Skeletal muscle satellite cell (primary cell): ENCODE data around the gene SHANK3.

Experiments
- H3K27me3 ChIP-seq: 2 replicates; pipeline ENCODE4 v1.7.0; 2013; ENCODE audit warnings: low read length; ENCODE audit not compliant: control insufficient read depth, insufficient read depth
- H3K36me3 ChIP-seq: 2 replicates; pipeline ENCODE4 v1.7.0; 2013; ENCODE audit warnings: mild to moderate bottlenecking, control low read depth, low read length; ENCODE audit not compliant: insufficient read depth
- H3K4me1 ChIP-seq: 2 replicates; pipeline ENCODE4 v1.7.0; 2013; ENCODE audit warnings: low read length; ENCODE audit not compliant: control insufficient read depth, insufficient read depth
- H3K4me2 ChIP-seq: 2 replicates; pipeline ENCODE4 v1.7.0; 2013; ENCODE audit warnings: mild to moderate bottlenecking, low read length
- H3K4me3 ChIP-seq: 2 replicates; pipeline ENCODE4 v1.7.0; 2013; ENCODE audit warnings: low read length
- H3K9ac ChIP-seq: 2 replicates; pipeline ENCODE4 v1.7.0; 2013; ENCODE audit warnings: mild to moderate bottlenecking, low read depth, low read length, moderate library complexity
- H3K9me3 ChIP-seq: replicated peaks from 2 replicates; pipeline ENCODE4 v1.7.0; 2013; ENCODE audit warnings: mild to moderate bottlenecking, control low read depth, low read length

SHANK3 gene

DNA sequence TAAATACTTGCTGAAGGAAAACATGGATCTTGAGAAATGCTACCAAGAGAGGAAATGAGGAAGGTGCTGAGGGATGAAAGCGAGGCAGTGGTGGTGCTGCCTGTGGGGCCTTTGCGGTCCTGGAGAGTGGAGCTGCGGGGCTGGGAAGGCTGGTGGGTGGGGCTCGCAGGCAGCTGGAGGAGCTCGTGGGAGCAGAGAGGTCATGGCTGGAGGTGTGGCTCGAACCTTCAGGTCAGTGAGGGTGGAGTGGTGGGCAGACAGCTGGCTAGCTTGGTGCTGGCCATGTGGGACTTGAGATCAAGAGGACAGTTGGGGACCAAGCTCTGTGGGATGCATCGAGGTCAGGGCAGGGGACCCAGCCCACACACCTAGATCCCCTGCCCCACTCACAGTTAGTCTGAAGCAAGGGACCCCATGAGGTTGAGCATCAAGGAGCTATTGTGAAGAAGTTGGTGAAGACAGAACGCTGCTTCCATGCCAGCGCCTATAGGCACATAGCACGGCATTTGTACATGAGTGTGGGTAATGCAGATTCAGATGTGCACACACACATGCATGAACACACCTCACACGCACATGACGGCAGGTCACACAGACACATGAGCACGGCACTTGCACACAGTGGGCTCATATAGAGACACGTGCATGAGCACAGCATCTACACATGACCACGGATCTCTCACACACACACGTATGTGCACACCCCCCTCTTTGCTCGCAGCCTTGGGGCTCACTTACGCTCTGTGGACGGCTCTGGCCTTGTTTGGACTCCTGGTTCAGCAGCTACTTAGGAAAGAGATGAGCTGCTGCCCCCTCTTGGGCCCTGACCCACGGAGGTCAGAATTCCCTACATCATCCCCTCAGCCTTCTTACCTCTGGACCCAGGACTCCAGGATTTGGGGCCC lies 30.4 kb downstream of the SHANK3 start:
- Histone ChIP-seq H3K27me3 (no peaks in the 10 kb centered on the region), H3K36me3 (no peaks in the 10 kb centered on the region), H3K4me3 (no peak overlapping the region), H3K9ac (no peak overlapping the region), H3K4me2 (no peak overlapping the region), H3K4me1 (peaks cover under 1% of the 10 kb centered on the region), H3K9me3 (no peaks in the 10 kb centered on the region)

DNA sequence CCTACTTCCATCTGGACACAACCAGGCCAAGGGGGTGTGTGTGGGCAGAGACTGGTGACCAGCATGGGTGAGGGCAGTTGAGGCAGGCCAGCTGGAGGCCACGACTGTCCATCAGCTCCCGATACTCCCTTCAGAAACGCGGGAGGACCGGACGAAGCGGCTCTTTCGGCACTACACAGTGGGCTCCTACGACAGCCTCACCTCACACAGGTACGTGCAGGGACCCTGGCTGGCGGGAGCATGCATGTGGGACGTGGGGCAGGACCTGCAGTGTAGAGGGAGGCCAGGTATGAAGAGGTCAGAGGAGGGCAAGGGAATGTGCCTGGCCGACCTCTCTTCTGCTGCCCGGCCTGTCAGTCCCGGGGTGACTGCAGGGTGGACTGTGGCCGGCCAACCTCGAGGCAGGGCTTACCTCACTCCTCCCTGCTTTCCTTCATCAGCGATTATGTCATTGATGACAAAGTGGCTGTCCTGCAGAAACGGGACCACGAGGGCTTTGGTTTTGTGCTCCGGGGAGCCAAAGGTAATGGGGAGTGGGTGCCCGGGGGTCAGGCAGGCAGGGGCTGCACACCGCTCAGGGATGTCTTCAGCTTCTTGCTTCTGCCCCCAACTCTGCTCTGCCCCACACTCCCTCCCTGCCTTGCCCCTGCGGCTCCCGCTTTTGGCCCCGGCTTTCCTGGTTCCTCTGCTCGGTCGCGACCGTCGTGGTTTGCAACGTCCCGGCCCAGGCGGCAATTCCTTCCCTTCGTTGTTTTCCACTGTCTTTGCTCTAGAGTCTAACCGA lies 31.3 kb downstream of the SHANK3 start:
- H3K4me2 ChIP-seq: no peak overlapping the region
- H3K9ac ChIP-seq: no peak overlapping the region
- H3K9me3 ChIP-seq: no peaks in the 10 kb centered on the region
- no peaks in the 10 kb centered on the region for H3K36me3 ChIP-seq
- no peak overlapping the region for H3K4me3 ChIP-seq
- H3K4me1 ChIP-seq: no peaks in the 10 kb centered on the region
- no peaks in the 10 kb centered on the region for H3K27me3 ChIP-seq

DNA sequence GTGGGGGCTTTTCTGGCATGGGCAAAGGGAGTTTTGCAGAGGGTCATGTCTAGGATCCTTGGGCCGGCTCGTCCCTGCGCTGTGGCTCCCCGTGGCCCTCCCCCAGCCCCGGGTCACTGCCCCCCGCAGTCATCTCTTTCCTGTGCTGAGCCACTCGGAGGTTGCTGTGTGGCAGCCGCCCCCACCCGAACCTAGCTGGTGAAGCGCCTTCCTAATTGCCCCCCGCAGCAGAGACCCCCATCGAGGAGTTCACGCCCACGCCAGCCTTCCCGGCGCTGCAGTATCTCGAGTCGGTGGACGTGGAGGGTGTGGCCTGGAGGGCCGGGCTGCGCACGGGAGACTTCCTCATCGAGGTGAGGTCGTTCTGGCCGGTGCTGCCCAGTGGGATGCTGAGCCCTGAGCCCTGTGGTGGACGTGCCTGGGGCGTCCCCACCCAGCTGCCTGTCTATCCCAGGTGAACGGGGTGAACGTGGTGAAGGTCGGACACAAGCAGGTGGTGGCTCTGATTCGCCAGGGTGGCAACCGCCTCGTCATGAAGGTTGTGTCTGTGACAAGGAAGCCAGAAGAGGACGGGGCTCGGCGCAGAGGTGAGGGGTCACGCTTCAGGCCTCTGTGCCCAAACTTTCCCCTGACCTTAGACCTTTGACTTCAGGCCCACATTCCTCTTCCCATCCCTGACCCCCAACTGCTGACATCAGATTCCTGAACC lies 32.0 kb downstream of the SHANK3 start:
- H3K4me1 ChIP-seq: no peaks in the 10 kb centered on the region
- no peak overlapping the region for H3K4me2 ChIP-seq
- no peak overlapping the region for H3K4me3 ChIP-seq
- no peak overlapping the region for H3K9ac ChIP-seq
- no peaks in the 10 kb centered on the region for H3K36me3 ChIP-seq
- H3K27me3 ChIP-seq: no peaks in the 10 kb centered on the region
- H3K9me3 ChIP-seq: no peaks in the 10 kb centered on the region

DNA sequence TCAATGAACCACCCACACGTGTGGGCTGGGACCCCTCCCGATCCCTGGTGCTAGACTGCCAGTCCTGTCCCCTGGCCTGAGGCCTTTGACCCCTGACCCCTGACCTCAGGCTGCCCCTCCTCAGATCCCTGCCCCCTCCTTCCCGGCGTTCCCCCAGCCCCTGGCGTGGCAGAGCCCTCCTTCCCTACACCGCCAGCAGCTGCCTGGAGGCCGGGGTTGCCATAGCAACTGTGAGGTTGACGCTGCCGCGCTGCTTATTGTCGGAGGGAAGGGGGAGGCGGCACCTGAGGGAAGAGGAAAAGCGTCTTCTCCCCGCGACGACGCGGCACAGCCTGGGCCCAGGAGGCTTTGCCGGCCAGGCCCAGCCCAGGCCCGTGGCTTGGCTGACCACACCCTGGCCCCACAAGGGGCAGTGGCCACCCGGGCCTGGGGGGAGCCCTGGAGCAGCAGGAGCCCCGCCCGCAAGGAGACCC lies 32.6 kb downstream of the SHANK3 start:
- no peaks in the 10 kb centered on the region for H3K4me1 ChIP-seq
- no peaks in the 10 kb centered on the region for H3K36me3 ChIP-seq
- H3K9me3 ChIP-seq: no peaks in the 10 kb centered on the region
- H3K4me2 ChIP-seq: no peak overlapping the region
- H3K4me3 ChIP-seq: no peak overlapping the region
- no peaks in the 10 kb centered on the region for H3K27me3 ChIP-seq
- H3K9ac ChIP-seq: no peak overlapping the region

DNA sequence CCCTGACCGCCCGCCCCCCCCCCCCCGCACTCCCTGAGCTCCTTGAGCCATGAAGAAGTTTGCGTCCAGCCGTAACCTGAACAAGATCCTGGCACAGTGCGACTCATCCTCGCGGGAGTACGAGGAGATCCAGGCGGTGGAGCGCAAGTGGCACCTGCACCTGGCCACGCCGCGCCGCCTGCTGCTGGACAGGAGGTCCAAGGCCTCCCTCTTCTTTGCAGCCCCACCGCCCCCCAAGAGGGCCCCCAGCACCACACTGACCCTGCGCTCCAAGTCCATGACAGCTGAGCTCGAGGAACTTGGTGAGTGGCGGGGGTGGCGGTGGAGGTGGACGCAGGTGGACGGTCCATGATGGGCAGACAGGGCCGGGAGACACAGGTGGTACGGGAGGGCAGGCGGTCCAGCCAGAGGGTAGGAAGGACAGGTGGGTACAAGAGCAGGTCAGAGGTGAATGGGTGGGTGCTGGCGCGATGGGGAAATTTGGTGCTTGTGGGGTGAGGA lies 33.3 kb downstream of the SHANK3 start:
- H3K36me3 ChIP-seq: no peaks in the 10 kb centered on the region
- H3K4me2 ChIP-seq: no peak overlapping the region
- H3K9me3 ChIP-seq: no peaks in the 10 kb centered on the region
- no peaks in the 10 kb centered on the region for H3K27me3 ChIP-seq
- H3K4me3 ChIP-seq: no peak overlapping the region
- H3K9ac ChIP-seq: no peak overlapping the region
- no peaks in the 10 kb centered on the region for H3K4me1 ChIP-seq

DNA sequence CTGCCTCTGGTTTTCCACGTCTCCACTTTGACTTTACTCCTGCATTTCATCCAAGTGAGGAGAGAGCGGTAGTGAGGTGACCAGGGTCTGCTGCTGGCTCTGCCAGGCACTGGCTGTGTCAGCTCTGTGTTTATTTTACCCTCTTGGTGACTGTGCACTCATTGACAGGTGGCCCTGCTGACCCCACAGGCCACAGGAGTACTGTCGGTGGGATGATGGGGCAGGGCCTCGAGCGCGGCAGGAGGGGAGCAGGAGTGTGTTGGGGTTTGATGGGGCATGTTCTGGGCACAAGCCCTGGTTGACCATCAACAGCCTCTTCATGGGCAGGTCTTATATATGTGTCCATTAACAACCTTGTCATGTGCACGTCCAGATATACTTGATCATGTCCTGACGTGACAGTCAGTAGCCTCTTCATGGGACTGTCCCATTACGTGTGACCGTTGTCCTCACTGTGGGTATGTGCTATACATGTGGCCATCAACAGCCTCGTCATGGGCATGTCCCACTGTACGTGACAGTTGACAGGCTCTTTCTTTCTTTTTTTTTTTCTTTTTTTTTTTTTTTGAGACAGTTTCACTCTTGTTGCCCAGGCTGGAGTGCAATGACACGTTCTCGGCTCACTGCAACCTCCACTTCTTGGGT lies 34.0 kb downstream of the SHANK3 start:
- no peak overlapping the region for H3K4me3 ChIP-seq

DNA sequence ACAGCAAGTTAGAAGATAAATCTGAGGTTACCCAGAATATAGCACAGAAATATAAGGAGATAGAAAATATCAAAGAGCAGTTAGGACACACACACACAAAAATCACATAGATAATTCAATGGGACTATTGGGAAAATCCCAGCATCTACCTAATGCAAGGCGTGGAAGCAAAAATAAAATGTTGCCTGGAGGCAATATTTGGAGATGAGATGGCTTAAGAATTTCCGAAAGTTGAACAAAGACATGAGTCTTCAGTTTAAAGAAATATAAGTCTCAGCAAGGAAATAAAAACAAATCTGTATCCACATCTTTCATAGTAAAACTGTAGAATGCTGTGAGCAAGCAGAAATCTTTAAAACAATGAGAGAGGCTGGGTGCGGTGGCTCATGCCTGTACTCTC lies 35.9 kb downstream of the SHANK3 start:
- Histone ChIP-seq H3K4me1 (no peaks in the 10 kb centered on the region), H3K4me2 (no peak overlapping the region), H3K4me3 (no peak overlapping the region), H3K9me3 (no peaks in the 10 kb centered on the region), H3K27me3 (no peaks in the 10 kb centered on the region), H3K36me3 (no peaks in the 10 kb centered on the region), H3K9ac (no peak overlapping the region)

More for the DNA sequence above, 34.0 kb downstream of the SHANK3 start:
- Histone ChIP-seq H3K36me3 (no peaks in the 10 kb centered on the region), H3K9ac (no peak overlapping the region), H3K4me2 (no peak overlapping the region), H3K4me1 (no peaks in the 10 kb centered on the region), H3K9me3 (no peaks in the 10 kb centered on the region), H3K27me3 (no peaks in the 10 kb centered on the region)

DNA sequence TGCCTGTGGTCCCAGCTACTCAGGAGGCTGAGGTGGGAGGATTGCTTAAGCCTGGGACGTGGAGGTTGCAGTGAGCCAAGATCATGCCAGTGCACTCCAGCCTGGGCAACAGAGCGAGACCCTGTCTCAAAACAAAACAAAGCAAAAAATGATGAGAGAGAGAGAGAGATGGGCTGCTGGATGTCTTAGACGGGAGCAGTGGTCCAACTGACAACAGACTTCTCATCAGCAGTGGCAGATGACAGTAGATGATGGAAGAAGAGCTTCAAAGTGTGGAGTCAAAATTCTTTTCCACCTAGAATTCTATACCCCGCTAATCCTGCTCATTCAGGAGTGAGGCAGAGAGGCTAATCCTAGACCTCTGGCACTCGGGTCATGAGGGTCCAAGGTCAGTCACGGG lies 36.4 kb downstream of the SHANK3 start:
- no peak overlapping the region for H3K4me3 ChIP-seq
- H3K4me1 ChIP-seq: no peaks in the 10 kb centered on the region
- H3K4me2 ChIP-seq: no peak overlapping the region

DNA sequence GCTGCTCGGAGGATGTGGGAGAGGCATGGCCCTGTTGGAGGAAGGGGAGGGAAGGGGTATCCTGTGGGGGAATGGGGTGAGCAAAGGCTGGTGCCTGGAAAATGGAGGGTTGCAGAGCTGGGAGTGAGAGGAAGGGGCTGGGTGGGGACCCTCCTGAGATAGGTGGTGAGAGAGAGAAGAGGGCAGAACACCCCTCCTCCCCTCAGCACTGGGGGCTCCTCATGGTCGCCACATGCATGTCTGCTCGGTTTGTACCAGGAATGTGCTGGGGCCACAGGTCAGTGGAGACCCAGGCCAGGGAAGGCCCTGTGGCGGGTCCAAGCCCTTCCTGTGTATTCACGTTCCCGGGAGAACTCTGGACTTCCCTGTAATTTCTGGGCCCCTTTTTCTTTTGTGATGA lies 37.6 kb downstream of the SHANK3 start:
- Histone ChIP-seq H3K9me3 (no peaks in the 10 kb centered on the region), H3K4me1 (no peaks in the 10 kb centered on the region), H3K27me3 (no peaks in the 10 kb centered on the region), H3K4me3 (no peak overlapping the region), H3K9ac (no peak overlapping the region), H3K4me2 (no peak overlapping the region), H3K36me3 (no peaks in the 10 kb centered on the region)

More for the DNA sequence above, 36.4 kb downstream of the SHANK3 start:
- no peaks in the 10 kb centered on the region for H3K27me3 ChIP-seq
- no peak overlapping the region for H3K9ac ChIP-seq
- H3K36me3 ChIP-seq: no peaks in the 10 kb centered on the region
- H3K9me3 ChIP-seq: no peaks in the 10 kb centered on the region

DNA sequence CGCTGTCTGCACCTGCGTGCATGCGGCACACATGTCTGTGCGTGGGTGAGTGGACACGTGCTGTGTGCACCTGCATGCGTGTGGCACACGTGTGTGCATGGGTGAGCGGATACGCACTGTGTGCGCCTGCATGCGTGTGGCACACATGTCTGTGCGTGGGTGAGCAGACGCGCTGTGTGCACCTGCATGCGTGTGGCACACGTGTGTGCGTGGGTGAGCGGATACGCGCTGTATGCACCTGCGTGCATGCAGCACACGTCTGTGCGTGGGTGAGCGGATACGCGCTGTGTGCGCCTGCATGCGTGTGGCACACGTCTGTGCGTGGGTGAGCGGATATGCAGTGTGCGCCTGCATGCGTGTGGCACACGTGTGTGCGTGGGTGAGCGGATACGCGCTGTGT lies 38.3 kb downstream of the SHANK3 start:
- Histone ChIP-seq H3K36me3 (no peaks in the 10 kb centered on the region), H3K4me3 (no peak overlapping the region), H3K4me1 (no peaks in the 10 kb centered on the region), H3K4me2 (no peak overlapping the region), H3K9ac (no peak overlapping the region), H3K27me3 (no peaks in the 10 kb centered on the region), H3K9me3 (no peaks in the 10 kb centered on the region)
